B cell (primary cell): ENCODE measurements around the gene HOXA2. TPM values are rescaled to one million over a fixed set of nuclear protein-coding genes. Genes with fewer than 3 reads are reported as not detected.

Experiments used
- ATAC-seq: fragments of 200-7000 bp; cut with Tn5 transposase; one replicate; pipeline ENCODE4 v1.10.0; 2021; ENCODE audit warnings: low read depth, mild to moderate bottlenecking, moderate number of reproducible peaks, moderate library complexity
- CTCF ChIA-PET: fragments of 350-600 bp; sonication (Branson Sonifier 250); formaldehyde crosslinking; loops from one replicate; lab custom pipeline; 2021; ENCODE audit warnings: antibody characterized with exemption, inconsistent platforms; lab: Charles Lee
- POLR2A ChIA-PET: fragments of 350-600 bp; sonication (Branson Sonifier 250); formaldehyde crosslinking; loops from one replicate; lab custom pipeline; 2021; ENCODE audit warnings: antibody characterized with exemption; lab: Charles Lee
- DNase-seq: peaks from one replicate; pipeline ENCODE4 v3.0.0; 2013
- H2AFZ ChIP-seq: 2 replicates; pipeline ENCODE4 v1.6.1; 2012; ENCODE audit warnings: mild to moderate bottlenecking, low read depth, low read length; ENCODE audit not compliant: insufficient read depth, poor library complexity, severe bottlenecking
- H3K27ac ChIP-seq, 2 donors: 1 replicate in 1 of 2; 2 replicates in 1 of 2; pipeline ENCODE4 v1.5.1; 2012 to 2013; ENCODE audit warnings: low read length in 2 of 2, mild to moderate bottlenecking in 2 of 2, moderate library complexity in 1 of 2
- H3K27me3 ChIP-seq, 4 experiments: fragments of 200-600 bp in 1 of 4; sonication (generic) in 1 of 4; replicated peaks in 1 of 4; 1 replicate in 2 of 4; 2 replicates in 2 of 4; pipeline versions ENCODE4 v1.6.1 to v1.7.0; 2013 to 2016; ENCODE audit warnings: low read length in 3 of 4, mild to moderate bottlenecking in 2 of 4, mixed read lengths in 1 of 4, moderate library complexity in 1 of 4; ENCODE audit not compliant: insufficient read depth in 4 of 4, control insufficient read depth in 3 of 4; ENCODE audit errors: control extremely low read depth in 1 of 4
- H3K36me3 ChIP-seq, 2 experiments: replicated peaks in 1 of 2; 1 replicate in 1 of 2; 2 replicates in 1 of 2; pipeline versions ENCODE4 v1.6.1 to v1.7.1; 2013; ENCODE audit warnings: low read length in 1 of 2; ENCODE audit not compliant: insufficient read depth in 2 of 2, control insufficient read depth in 1 of 2; ENCODE audit errors: control extremely low read depth in 1 of 2, extremely low read depth in 1 of 2
- H3K4me1 ChIP-seq, 2 donors: fragments of 200-600 bp in 1 of 2; sonication (generic) in 1 of 2; 1 replicate in 1 of 2; 2 replicates in 1 of 2; pipeline versions ENCODE4 v1.5.1 to v1.6.1; 2013 to 2017; ENCODE audit warnings: low read length in 2 of 2; ENCODE audit not compliant: control insufficient read depth in 2 of 2, insufficient read depth in 2 of 2
- H3K4me2 ChIP-seq: replicated peaks from 2 replicates; pipeline ENCODE3; 2012; ENCODE audit warnings: mild to moderate bottlenecking, low read depth, low read length; ENCODE audit not compliant: poor library complexity, severe bottlenecking
- H3K4me3 ChIP-seq, 5 experiments: fragments of 200-600 bp in 1 of 5; sonication (generic) in 1 of 5; 1 replicate in 3 of 5; 2 replicates in 2 of 5; pipeline versions ENCODE4 v1.5.1 to v1.7.0; 2011 to 2016; ENCODE audit warnings: low read length in 4 of 5, mild to moderate bottlenecking in 4 of 5, low read depth in 2 of 5, control low read depth in 1 of 5, moderate library complexity in 1 of 5; ENCODE audit not compliant: insufficient read depth in 1 of 5; ENCODE audit errors: control extremely low read depth in 1 of 5, extremely low read depth in 1 of 5
- H3K79me2 ChIP-seq: fragments of 200-600 bp; sonication (generic); one replicate; pipeline ENCODE4 v1.6.0; 2016; ENCODE audit warnings: low read length; ENCODE audit not compliant: control insufficient read depth, insufficient read depth
- H3K9ac ChIP-seq: fragments of 200-600 bp; sonication (generic); 2 replicates; pipeline ENCODE4 v1.6.1; 2017; ENCODE audit warnings: mild to moderate bottlenecking, low read length, moderate library complexity
- H3K9me3 ChIP-seq, 3 donors: one replicate each; pipeline versions ENCODE4 v1.6.1 to v1.7.1; 2013; ENCODE audit warnings: low read length in 2 of 3; ENCODE audit not compliant: control insufficient read depth in 2 of 3, insufficient read depth in 1 of 3; ENCODE audit errors: control extremely low read depth in 1 of 3
- H4K20me1 ChIP-seq: 2 replicates; pipeline ENCODE4 v1.6.0; 2012; ENCODE audit warnings: mild to moderate bottlenecking, low read length; ENCODE audit not compliant: insufficient read depth, control insufficient read depth, poor library complexity, severe bottlenecking
- H3K27ac Mint-ChIP-seq: one replicate; pipeline ENCODE4 v1.8.0; 2021; ENCODE audit warnings: mixed read lengths
- H3K27me3 Mint-ChIP-seq: one replicate; pipeline ENCODE4 v1.8.0; 2021; ENCODE audit warnings: mixed read lengths
- H3K4me1 Mint-ChIP-seq: one replicate; pipeline ENCODE4 v1.8.0; 2021; ENCODE audit warnings: mixed read lengths
- H3K4me3 Mint-ChIP-seq: one replicate; pipeline ENCODE4 v1.8.0; 2021; ENCODE audit warnings: mixed read lengths
- H3K9me3 Mint-ChIP-seq: one replicate; pipeline ENCODE4 v1.8.0; 2022; ENCODE audit warnings: mixed read lengths; ENCODE audit not compliant: insufficient read depth
- CTCF ChIP-seq: fragments of 200-600 bp; IDR thresholded peaks from one replicate; pipeline ENCODE4 v1.8.0; 2022; ENCODE audit warnings: antibody characterized with exemption, mild to moderate bottlenecking
- EZH2 ChIP-seq: IDR thresholded peaks from 2 replicates; pipeline ENCODE4 v1.6.1; 2012; ENCODE audit warnings: borderline replicate concordance, low read depth, mild to moderate bottlenecking, moderate library complexity, low read length; ENCODE audit not compliant: insufficient read depth, poor library complexity, severe bottlenecking
- WGBS: methylation state at CpG from one replicate; pipeline ENCODE4 v1.1.5; 2013; ENCODE audit warnings: missing lambda C conversion rate; ENCODE audit not compliant: insufficient coverage; 5-methylcytosine and 5-hydroxymethylcytosine counted together
- intact Hi-C: fragments of 100-400 bp; cut with micrococcal nuclease; formaldehyde crosslinking; loops from one replicate; pipeline ENCODE4 v1.10.0; 2022
- polyA plus RNA-seq: library from polyadenylated mRNA; depleted of rRNA; stranded (reverse); fragments of >200 nt; gene quantifications from 2 replicates; pipeline ENCODE4 v1.2.3, GENCODE V29; 2012
- total RNA-seq, 2 donors: library from RNA; stranded (reverse); fragments of 120-200 nt in 1 of 2; gene quantifications; 1 replicate in 1 of 2; 2 replicates in 1 of 2; pipeline versions ENCODE4 v1.2.3 to v1.2.4, GENCODE V29; 2013 to 2022

The HOXA2 gene
- total and polyA plus RNA-seq, 2 donors (not counting 1 experiment from before 2014, with no cell fraction given) = not detected

DNA sequence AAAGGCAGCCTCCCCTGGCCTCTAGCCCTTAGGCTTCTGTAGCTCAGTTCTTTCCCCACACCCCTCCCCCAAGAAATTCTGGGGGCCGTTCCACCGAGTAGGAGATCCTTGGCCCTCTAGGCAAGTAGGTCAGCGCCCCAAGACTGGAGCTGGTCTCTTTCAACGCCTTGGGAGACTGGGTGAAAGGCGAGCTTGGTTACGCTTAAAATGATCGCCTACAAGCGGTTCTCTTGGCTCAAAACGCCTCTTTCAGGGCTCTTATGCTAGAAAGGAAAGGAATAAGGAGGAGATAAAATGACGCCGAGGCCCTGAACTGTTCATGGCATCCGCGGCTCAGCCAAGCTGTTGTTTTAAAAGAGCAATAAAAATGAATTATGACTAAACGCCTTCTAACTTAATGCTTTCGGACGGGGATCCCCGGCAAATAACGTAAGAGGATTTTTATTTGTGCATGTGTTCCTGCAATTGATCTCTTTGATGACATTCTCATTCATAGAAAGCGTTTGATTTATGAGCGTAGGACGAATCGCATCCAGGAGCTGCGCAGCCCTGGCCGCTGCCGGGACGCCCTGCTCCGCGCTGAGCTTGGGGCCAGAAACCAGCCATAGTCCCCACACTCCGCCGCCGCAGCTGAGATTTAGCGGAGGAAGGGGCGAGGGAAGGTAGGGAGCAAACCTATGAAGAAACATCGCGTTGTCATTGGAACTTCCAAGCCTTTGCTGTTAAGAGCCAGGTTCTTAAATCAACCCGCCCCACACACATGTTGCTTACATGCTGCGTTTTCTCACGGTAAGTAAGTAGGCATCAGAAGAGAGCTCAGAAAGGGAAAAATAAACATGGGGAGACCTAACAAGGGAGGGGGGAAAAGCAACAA is 3.7 kb downstream of the HOXA2 start:
- H3K4me3 Mint-ChIP-seq = peak overlapping the region; percentile 88
- CTCF ChIA-PET = interaction anchor here (0.7 to 1.5 kb wide), 5 partner anchors 50 to 1204 kb away, joined by 3 to 4 read pairs (median 3); no protein-coding TSS in a partner anchor
- Histone ChIP-seq H3K9ac (no peak overlapping the region), H4K20me1 (peaks cover 12% of the 10 kb centered on the region), H3K79me2 (no peaks in the 10 kb centered on the region), H3K4me1 (peaks cover 50% of the 10 kb centered on the region in 2 donors), H3K27ac (no peak overlapping the region), H3K36me3 (no peaks in the 10 kb centered on the region), H3K27me3 (peaks cover 0 to 90% (median 57%) of the 10 kb centered on the region in 4 experiments), H3K9me3 (peaks cover 0 to 34% (median 0%) of the 10 kb centered on the region in 3 donors), H2AFZ (no peak overlapping the region), H3K4me3 (no peak overlapping the region), H3K4me2 (peak overlapping the region; percentile 97)
- H3K27me3 Mint-ChIP-seq = peaks cover 69% of the 10 kb centered on the region
- TF ChIP-seq EZH2 = peak; percentile 63
- TF ChIP-seq CTCF = no peak
- POLR2A ChIA-PET = no interaction called here
- intact Hi-C loops = loop anchor here (5.0 kb wide), 2 partner anchors 417 to 1237 kb away; no protein-coding TSS in a partner anchor
- no peak overlapping the region for H3K27ac Mint-ChIP-seq
- WGBS = 34% methylated on average over 26 of the region's 38 CpGs
- peaks cover 49% of the 10 kb centered on the region for H3K4me1 Mint-ChIP-seq
- no peaks in the 10 kb centered on the region for H3K9me3 Mint-ChIP-seq
- ATAC-seq (no peak), DNase-seq (peak; percentile 30)
